ENCODE results near the gene GARS1. TPM values are rescaled to one million over a fixed set of nuclear protein-coding genes. Genes with fewer than 3 reads are reported as not detected.
"Not testable (repeated sequence)": the region's sequence is repeated elsewhere in the genome, so short reads cannot be mapped to it uniquely, and the experiment has no call there.

The GARS1 gene
- total RNA-seq, 3 donors from 2014 or later (not counting 1 experiment from before 2014, with no cell fraction given): 80.2 to 107 (median 92.4) TPM

GRCh38 chr7:30585675-30586074 lies 9.0 kb upstream of the GARS1 start:
- WGBS (ENCODE audit: insufficient coverage): 93% methylated on average over 3 of the region's 3 CpGs
- H3K4me1 Mint-ChIP-seq: peaks cover 8 to 13% of the 10 kb centered on the region in 2 donors
- DNase-seq: no peak
- H3K27ac Mint-ChIP-seq: peak overlapping the region in 1 of 2 donors; percentile 22
- ATAC-seq: no peak
- H3K9me3 Mint-ChIP-seq: no peaks in the 10 kb centered on the region
- Histone ChIP-seq H3K36me3 (ENCODE audit: control insufficient read depth, insufficient read depth, low read length) (peaks cover 38% of the 10 kb centered on the region), H3K4me3 (ENCODE audit: low read length) (no peak overlapping the region), H3K27me3 (ENCODE audit: control insufficient read depth, insufficient read depth, low read length) (no peaks in the 10 kb centered on the region), H3K27ac (ENCODE audit: low read length) (no peak overlapping the region), H3K4me1 (ENCODE audit: control insufficient read depth, insufficient read depth, low read length) (no peaks in the 10 kb centered on the region), H3K9me3 (ENCODE audit: control insufficient read depth, insufficient read depth, low read length) (no peaks in the 10 kb centered on the region)
- no peak overlapping the region for H3K4me3 Mint-ChIP-seq
- H3K27me3 Mint-ChIP-seq (ENCODE audit: low read depth in 2 of 2): no peaks in the 10 kb centered on the region
- TF ChIP-seq CTCF (IDR thresholded peaks at IDR 0.05): no peak
- intact Hi-C loops (cut with micrococcal nuclease): no loop called here
- H3K36me3 Mint-ChIP-seq: peaks cover 6% of the 10 kb centered on the region

DNA sequence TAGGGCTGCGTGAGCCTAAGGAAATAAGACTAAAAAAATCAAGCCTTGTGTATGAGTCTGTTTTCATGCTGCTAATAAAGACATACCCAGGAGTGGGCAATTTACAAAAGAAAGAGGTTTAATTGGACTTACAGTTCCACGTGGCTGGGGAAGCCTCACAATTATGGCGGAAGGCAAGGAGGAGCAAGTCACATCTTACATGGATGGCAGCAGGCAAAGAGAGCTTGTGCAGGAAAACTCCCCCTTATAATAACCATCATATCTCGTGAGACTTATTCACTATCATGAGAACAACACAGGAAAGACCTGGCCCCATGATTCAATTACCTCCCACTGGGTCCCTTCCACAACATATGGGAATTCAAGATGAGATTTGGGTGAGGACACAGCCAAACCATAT lies 7.1 kb upstream of the GARS1 start:
- DNase-seq; H3K27ac Mint-ChIP-seq; H3K4me3 Mint-ChIP-seq; H3K4me1 ChIP-seq (ENCODE audit: control insufficient read depth, insufficient read depth, low read length); H3K27me3 Mint-ChIP-seq (ENCODE audit: low read depth in 2 of 2); H3K27me3 ChIP-seq (ENCODE audit: control insufficient read depth, insufficient read depth, low read length); intact Hi-C loops (cut with micrococcal nuclease); H3K9me3 ChIP-seq (ENCODE audit: control insufficient read depth, insufficient read depth, low read length); H3K9me3 Mint-ChIP-seq; H3K4me3 ChIP-seq (ENCODE audit: low read length); H3K36me3 Mint-ChIP-seq; H3K27ac ChIP-seq (ENCODE audit: low read length); ATAC-seq: not testable (repeated sequence)
- H3K4me1 Mint-ChIP-seq: peaks cover 13 to 21% of the 10 kb centered on the region in 2 donors
- 97% methylated on average over 4 of the region's 4 CpGs for WGBS (ENCODE audit: insufficient coverage)
- peaks cover 28% of the 10 kb centered on the region for H3K36me3 ChIP-seq (ENCODE audit: control insufficient read depth, insufficient read depth, low read length)

DNA sequence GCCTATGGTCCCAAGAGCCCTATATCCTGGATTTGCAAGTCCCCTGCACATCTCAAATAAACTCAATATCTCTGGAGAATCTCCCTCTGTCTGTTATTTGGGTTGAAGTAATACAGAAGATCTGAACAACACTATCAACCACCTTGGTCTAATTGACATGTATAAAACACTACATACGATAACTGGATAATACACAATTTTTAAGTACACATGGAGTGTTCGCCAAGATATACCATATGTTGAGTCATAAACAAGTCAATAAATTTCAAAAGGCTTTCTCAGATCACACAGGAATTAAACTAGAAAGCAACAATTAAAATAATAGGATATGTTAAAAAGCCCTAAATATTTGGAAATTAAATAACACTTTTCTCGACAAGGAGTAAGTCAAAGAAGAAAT lies 5.6 kb upstream of the GARS1 start:
- Mint-ChIP-seq H3K4me1 (peaks cover 19 to 32% of the 10 kb centered on the region in 2 donors), H3K27me3 (ENCODE audit: low read depth in 2 of 2) (no peaks in the 10 kb centered on the region), H3K9me3 (no peaks in the 10 kb centered on the region), H3K27ac (no peak overlapping the region), H3K36me3 (peaks cover 6% of the 10 kb centered on the region), H3K4me3 (no peak overlapping the region)
- intact Hi-C loops (cut with micrococcal nuclease): no loop called here
- peaks cover 14% of the 10 kb centered on the region for H3K36me3 ChIP-seq (ENCODE audit: control insufficient read depth, insufficient read depth, low read length)
- no peaks in the 10 kb centered on the region for H3K27me3 ChIP-seq (ENCODE audit: control insufficient read depth, insufficient read depth, low read length)
- WGBS (ENCODE audit: insufficient coverage): 100% methylated on average over 2 of the region's 3 CpGs
- no peaks in the 10 kb centered on the region for H3K9me3 ChIP-seq (ENCODE audit: control insufficient read depth, insufficient read depth, low read length)
- DNase-seq (no peak), ATAC-seq (no peak)
- no peak overlapping the region for H3K27ac ChIP-seq (ENCODE audit: low read length)
- no peak overlapping the region for H3K4me3 ChIP-seq (ENCODE audit: low read length)
- peaks cover 6% of the 10 kb centered on the region for H3K4me1 ChIP-seq (ENCODE audit: control insufficient read depth, insufficient read depth, low read length)
- no peak for TF ChIP-seq CTCF (IDR thresholded peaks at IDR 0.05)

GRCh38 chr7:30594048-30594539 lies 584 bp upstream of the GARS1 start:
- Histone ChIP-seq H3K4me1 (ENCODE audit: control insufficient read depth, insufficient read depth, low read length) (peaks cover 18% of the 10 kb centered on the region), H3K9me3 (ENCODE audit: control insufficient read depth, insufficient read depth, low read length) (no peaks in the 10 kb centered on the region), H3K27ac (ENCODE audit: low read length) (peak overlapping the region; percentile 85), H3K4me3 (ENCODE audit: low read length) (peak overlapping the region; percentile 61), H3K27me3 (ENCODE audit: control insufficient read depth, insufficient read depth, low read length) (no peaks in the 10 kb centered on the region), H3K36me3 (ENCODE audit: control insufficient read depth, insufficient read depth, low read length) (no peaks in the 10 kb centered on the region)
- intact Hi-C loops (cut with micrococcal nuclease): loop anchor here (2.0 kb wide), 1 partner anchor 567 kb away; the partner anchor contains the start of gene FKBP14
- DNase-seq: no peak
- peak; percentile 14 to 30 (median 29) for ATAC-seq
- peak overlapping the region; percentile 94 to 99 for H3K27ac Mint-ChIP-seq
- H3K4me1 Mint-ChIP-seq: peaks cover 39 to 52% of the 10 kb centered on the region in 2 donors
- H3K36me3 Mint-ChIP-seq: no peaks in the 10 kb centered on the region
- H3K27me3 Mint-ChIP-seq (ENCODE audit: low read depth in 2 of 2): no peaks in the 10 kb centered on the region
- H3K4me3 Mint-ChIP-seq: peak overlapping the region; percentile 96
- H3K9me3 Mint-ChIP-seq: no peaks in the 10 kb centered on the region
- 0% methylated on average over 12 of the region's 12 CpGs for WGBS (ENCODE audit: insufficient coverage)
- TF ChIP-seq CTCF (IDR thresholded peaks at IDR 0.05): no peak
